ENCODE measurements around the gene CCDC181. TPM values are rescaled to one million over a fixed set of nuclear protein-coding genes. Genes with fewer than 3 reads are reported as not detected.

Gene CCDC181
- total RNA-seq, 1 experiment from 2014 or later = 2.9 TPM

- Histone ChIP-seq H3K56ac (ENCODE audit: insufficient read length, low read depth, low read length) (no peak overlapping the region), H2BK12ac (ENCODE audit: insufficient read length, low read depth, low read length) (no peak overlapping the region), H2BK5ac (ENCODE audit: insufficient read length, low read length) (no peak overlapping the region), H3K14ac (ENCODE audit: insufficient read depth, low read length) (no peak overlapping the region), H4K5ac (ENCODE audit: insufficient read length, low read depth, low read length) (no peak overlapping the region), H3K23me2 (ENCODE audit: insufficient read length, low read depth, low read length, poor library complexity, severe bottlenecking) (no peaks in the 10 kb centered on the region), H4K91ac (ENCODE audit: insufficient read length, low read depth, low read length) (no peak overlapping the region), H3K79me1 (ENCODE audit: insufficient read depth, low read depth, low read length, poor library complexity, severe bottlenecking) (no peaks in the 10 kb centered on the region), H3K9me3 (ENCODE audit: control insufficient read depth, low read depth, low read length) (no peaks in the 10 kb centered on the region), H3K79me2 (ENCODE audit: insufficient read depth, low read length) (no peaks in the 10 kb centered on the region), H4K8ac (replicated peaks; ENCODE audit: insufficient read length, low read depth, low read length) (no peak overlapping the region), H3K27ac (ENCODE audit: insufficient read length, low read depth, low read length) (no peak overlapping the region), H4K20me1 (ENCODE audit: control insufficient read depth, insufficient read depth, insufficient read length) (no peaks in the 10 kb centered on the region), H3K4me2 (ENCODE audit: insufficient read depth, insufficient read length, low read length) (no peak overlapping the region), H3K27me3 (ENCODE audit: insufficient read depth, low read length) (no peaks in the 10 kb centered on the region), H3K18ac (ENCODE audit: insufficient read length, low read depth, low read length) (no peak overlapping the region), H2AFZ (ENCODE audit: low read length) (no peak overlapping the region), H2AK5ac (ENCODE audit: insufficient read length, low read length) (no peak overlapping the region), H2BK120ac (ENCODE audit: low read depth, low read length, poor library complexity, severe bottlenecking) (no peak overlapping the region), H3K4ac (ENCODE audit: low read depth, low read length) (no peak overlapping the region), H2BK15ac (ENCODE audit: low read depth, low read length) (no peak overlapping the region), H3T11ph (ENCODE audit: low read length) (no peak overlapping the region), H2BK20ac (ENCODE audit: low read depth, low read length, poor library complexity, severe bottlenecking) (no peak overlapping the region), H3K23ac (ENCODE audit: insufficient read length, low read depth, low read length) (no peak overlapping the region), H3K9ac (ENCODE audit: extremely low read depth, insufficient read length, low read length) (no peak overlapping the region), H3K4me1 (ENCODE audit: insufficient read depth, low read length) (no peaks in the 10 kb centered on the region; the same call in 1 of the 2 replicates)
- no peak overlapping the region for H3K4me3 Mint-ChIP-seq
- no peak for TF ChIP-seq CTCF (conservative IDR thresholded peaks at IDR 0.05)
- no peaks in the 10 kb centered on the region for H3K27me3 Mint-ChIP-seq (ENCODE audit: low read depth)
- H3K9me3 Mint-ChIP-seq = peaks cover 8 to 15% of the 10 kb centered on the region in 2 experiments
- H3K36me3 Mint-ChIP-seq (ENCODE audit: insufficient read depth in 1 of 3, low read depth in 3 of 3) = peaks cover 8 to 15% (median 13%) of the 10 kb centered on the region in 3 experiments; a peak in 6 of 7 replicates
- no peak for DNase-seq
- H3K27ac Mint-ChIP-seq = no peak overlapping the region
- peaks cover 6 to 8% of the 10 kb centered on the region in 2 experiments for H3K4me1 Mint-ChIP-seq
- no CpG with 5 or more reads among the region's 1 CpG for WGBS (ENCODE audit: extremely low coverage, insufficient read length, low lambda C conversion rate)
Measured at GRCh38 chr1:169345511-169345910, 81.8 kb downstream of the CCDC181 start.

Other genes with a start within 250 kb of the CCDC181 start
- 13.2 and 17.0 TPM in 2 replicates for gene NME7, start 59.7 kb downstream of the CCDC181 start, total RNA-seq (2021)
- 14.3 and 15.5 TPM in 2 replicates for gene BLZF1, start 59.3 kb downstream of the CCDC181 start, total RNA-seq (2021)
- 12.4 and 12.8 TPM in 2 replicates for gene SLC19A2, start 58.5 kb upstream of the CCDC181 start, total RNA-seq (2021)
- gene F5, start 159.0 kb upstream of the CCDC181 start, total RNA-seq (2021) = 0.04 TPM in 2 replicates
- not detected in 2 replicates for gene SELP, start 202.7 kb upstream of the CCDC181 start, total RNA-seq (2021)

Measured in H9 (cell line).